ENCODE results near the gene EFCAB6.

The EFCAB6 gene

DNA sequence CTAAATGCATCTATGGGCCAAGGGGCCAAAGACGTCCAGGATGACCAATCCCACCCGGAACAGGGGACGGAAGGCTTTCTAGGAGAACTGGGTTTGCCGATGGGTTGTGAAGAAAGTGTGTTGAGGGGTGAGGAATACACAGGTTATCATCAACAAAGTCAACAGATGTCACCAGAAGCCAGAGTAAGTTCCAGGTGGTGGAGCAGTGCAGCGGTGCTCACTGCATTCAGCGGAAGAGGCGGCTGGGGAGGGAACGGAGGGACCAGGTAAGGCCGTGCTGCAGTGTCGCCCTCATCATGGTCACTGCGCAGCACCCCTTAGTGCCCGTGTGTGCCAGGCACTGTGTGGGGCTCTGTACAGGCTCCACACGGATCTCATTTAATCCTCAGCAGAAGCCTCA lies 176.0 kb downstream of the EFCAB6 start:
- Histone ChIP-seq H3K4me3 (ENCODE audit: low read depth in 1 of 2, low read length in 2 of 2) (no peak overlapping the region), H3K36me3 (ENCODE audit: insufficient read depth, low read length) (no peaks in the 10 kb centered on the region), H3K9ac (ENCODE audit: low read depth, low read length) (no peak overlapping the region), H3K4me1 (ENCODE audit: insufficient read depth, low read length) (no peaks in the 10 kb centered on the region), H3K79me2 (ENCODE audit: insufficient read depth, low read length) (no peaks in the 10 kb centered on the region), H2AFZ (ENCODE audit: low read depth, low read length) (no peak overlapping the region), H3K9me3 (ENCODE audit: insufficient read depth, low read length, severe bottlenecking) (peaks cover 7% of the 10 kb centered on the region), H4K20me1 (ENCODE audit: insufficient read depth, low read length) (no peaks in the 10 kb centered on the region), H3K27me3 (ENCODE audit: insufficient read depth, low read length, poor library complexity) (no peaks in the 10 kb centered on the region), H3K4me2 (ENCODE audit: insufficient read depth, low read length) (no peak overlapping the region), H3K27ac (ENCODE audit: low read length) (no peak overlapping the region)
- DNase-seq: no peak
- TF ChIP-seq, protein P1, sequence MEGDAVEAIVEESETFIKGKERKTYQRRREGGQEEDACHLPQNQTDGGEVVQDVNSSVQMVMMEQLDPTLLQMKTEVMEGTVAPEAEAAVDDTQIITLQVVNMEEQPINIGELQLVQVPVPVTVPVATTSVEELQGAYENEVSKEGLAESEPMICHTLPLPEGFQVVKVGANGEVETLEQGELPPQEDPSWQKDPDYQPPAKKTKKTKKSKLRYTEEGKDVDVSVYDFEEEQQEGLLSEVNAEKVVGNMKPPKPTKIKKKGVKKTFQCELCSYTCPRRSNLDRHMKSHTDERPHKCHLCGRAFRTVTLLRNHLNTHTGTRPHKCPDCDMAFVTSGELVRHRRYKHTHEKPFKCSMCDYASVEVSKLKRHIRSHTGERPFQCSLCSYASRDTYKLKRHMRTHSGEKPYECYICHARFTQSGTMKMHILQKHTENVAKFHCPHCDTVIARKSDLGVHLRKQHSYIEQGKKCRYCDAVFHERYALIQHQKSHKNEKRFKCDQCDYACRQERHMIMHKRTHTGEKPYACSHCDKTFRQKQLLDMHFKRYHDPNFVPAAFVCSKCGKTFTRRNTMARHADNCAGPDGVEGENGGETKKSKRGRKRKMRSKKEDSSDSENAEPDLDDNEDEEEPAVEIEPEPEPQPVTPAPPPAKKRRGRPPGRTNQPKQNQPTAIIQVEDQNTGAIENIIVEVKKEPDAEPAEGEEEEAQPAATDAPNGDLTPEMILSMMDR (IDR thresholded peaks at IDR 0.05; ENCODE audit: borderline replicate concordance, extremely low read depth, low read length, poor library complexity, severe bottlenecking): no peak
- no peak for TF ChIP-seq EZH2 (IDR thresholded peaks at IDR 0.05; ENCODE audit: borderline replicate concordance, low read depth, low read length, severe bottlenecking)
- ATAC-seq (ENCODE audit: insufficient read depth, low read depth): no peak

DNA sequence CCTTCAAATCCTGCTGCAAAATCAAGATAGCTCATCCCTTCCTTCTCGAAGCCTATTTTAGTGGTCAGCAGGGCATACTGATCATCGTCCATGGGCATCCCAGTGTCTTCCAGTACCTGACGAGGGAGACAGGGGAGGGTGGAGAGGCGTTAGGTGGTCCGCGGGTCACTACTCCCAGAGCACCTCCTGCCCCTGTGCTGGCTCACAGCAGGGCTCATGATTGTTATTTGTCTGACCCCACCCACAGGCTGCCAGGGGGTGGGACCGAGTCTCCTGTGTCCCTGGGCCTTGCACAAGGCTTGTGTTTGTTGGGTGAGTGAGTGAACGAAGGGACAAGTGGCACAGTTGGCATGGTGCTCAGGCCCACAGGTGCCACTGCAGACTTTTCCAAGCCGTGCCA lies 177.0 kb downstream of the EFCAB6 start:
- Histone ChIP-seq H3K27me3 (ENCODE audit: insufficient read depth, low read length, poor library complexity) (no peaks in the 10 kb centered on the region), H3K4me3 (ENCODE audit: low read depth in 1 of 2, low read length in 2 of 2) (no peak overlapping the region), H3K9me3 (ENCODE audit: insufficient read depth, low read length, severe bottlenecking) (peaks cover 7% of the 10 kb centered on the region), H4K20me1 (ENCODE audit: insufficient read depth, low read length) (no peaks in the 10 kb centered on the region), H3K9ac (ENCODE audit: low read depth, low read length) (no peak overlapping the region), H3K4me1 (ENCODE audit: insufficient read depth, low read length) (no peaks in the 10 kb centered on the region), H3K79me2 (ENCODE audit: insufficient read depth, low read length) (no peaks in the 10 kb centered on the region), H2AFZ (ENCODE audit: low read depth, low read length) (no peak overlapping the region), H3K36me3 (ENCODE audit: insufficient read depth, low read length) (no peaks in the 10 kb centered on the region), H3K4me2 (ENCODE audit: insufficient read depth, low read length) (no peak overlapping the region), H3K27ac (ENCODE audit: low read length) (no peak overlapping the region)
- no peak for DNase-seq
- no peak for TF ChIP-seq EZH2 (IDR thresholded peaks at IDR 0.05; ENCODE audit: borderline replicate concordance, low read depth, low read length, severe bottlenecking)
- TF ChIP-seq, protein P1 (IDR thresholded peaks at IDR 0.05; ENCODE audit: borderline replicate concordance, extremely low read depth, low read length, poor library complexity, severe bottlenecking): no peak
- no peak for ATAC-seq (ENCODE audit: insufficient read depth, low read depth)

DNA sequence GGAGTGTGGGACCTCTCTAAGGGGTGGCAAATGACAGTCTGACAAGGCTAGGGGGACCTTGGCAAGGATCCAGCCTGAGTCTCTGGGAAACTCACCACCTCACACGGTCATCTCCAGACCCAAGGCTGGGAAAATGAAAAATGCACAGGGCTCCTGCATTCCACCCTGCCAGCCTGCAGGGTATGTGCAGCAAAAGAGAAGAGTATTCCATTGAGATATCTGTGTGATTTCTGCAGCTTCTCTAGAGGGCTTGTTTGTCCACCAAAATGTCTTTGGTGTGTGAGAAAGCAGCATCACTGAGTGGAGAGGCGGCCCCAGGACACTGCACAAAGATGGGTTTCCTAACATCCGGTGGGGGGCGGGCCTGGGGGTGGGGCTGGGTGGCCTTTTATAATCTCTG lies 177.8 kb downstream of the EFCAB6 start:
- no peaks in the 10 kb centered on the region for H4K20me1 ChIP-seq (ENCODE audit: insufficient read depth, low read length)
- no peak overlapping the region for H3K4me3 ChIP-seq (ENCODE audit: low read depth in 1 of 2, low read length in 2 of 2)
- TF ChIP-seq, protein P1 (IDR thresholded peaks at IDR 0.05; ENCODE audit: borderline replicate concordance, extremely low read depth, low read length, poor library complexity, severe bottlenecking): no peak
- TF ChIP-seq EZH2 (IDR thresholded peaks at IDR 0.05; ENCODE audit: borderline replicate concordance, low read depth, low read length, severe bottlenecking): no peak
- H3K79me2 ChIP-seq (ENCODE audit: insufficient read depth, low read length): no peaks in the 10 kb centered on the region
- H3K9me3 ChIP-seq (ENCODE audit: insufficient read depth, low read length, severe bottlenecking): peaks cover 3% of the 10 kb centered on the region
- H3K4me2 ChIP-seq (ENCODE audit: insufficient read depth, low read length): no peak overlapping the region
- DNase-seq (no peak), ATAC-seq (ENCODE audit: insufficient read depth, low read depth) (no peak)
- H3K27ac ChIP-seq (ENCODE audit: low read length): no peak overlapping the region
- no peaks in the 10 kb centered on the region for H3K4me1 ChIP-seq (ENCODE audit: insufficient read depth, low read length)
- H3K36me3 ChIP-seq (ENCODE audit: insufficient read depth, low read length): no peaks in the 10 kb centered on the region
- no peaks in the 10 kb centered on the region for H3K27me3 ChIP-seq (ENCODE audit: insufficient read depth, low read length, poor library complexity)
- no peak overlapping the region for H2AFZ ChIP-seq (ENCODE audit: low read depth, low read length)
- H3K9ac ChIP-seq (ENCODE audit: low read depth, low read length): no peak overlapping the region
